DND-41 (cell line): ENCODE data around the gene ESM1.

Experiments
- EZH2 ChIP-seq: IDR thresholded peaks from 3 replicates; pipeline ENCODE4 v1.6.1; 2012; ENCODE audit warnings: borderline replicate concordance, low read depth, mild to moderate bottlenecking, moderate library complexity, low read length, inconsistent platforms; ENCODE audit not compliant: severe bottlenecking
- TF ChIP-seq, protein P1 (sequence below): IDR thresholded peaks from 2 replicates; pipeline ENCODE4 v1.5.1; 2012; ENCODE audit warnings: borderline replicate concordance, low read length, moderate library complexity, mild to moderate bottlenecking; ENCODE audit not compliant: poor library complexity, severe bottlenecking; ENCODE audit errors: extremely low read depth

DNA sequence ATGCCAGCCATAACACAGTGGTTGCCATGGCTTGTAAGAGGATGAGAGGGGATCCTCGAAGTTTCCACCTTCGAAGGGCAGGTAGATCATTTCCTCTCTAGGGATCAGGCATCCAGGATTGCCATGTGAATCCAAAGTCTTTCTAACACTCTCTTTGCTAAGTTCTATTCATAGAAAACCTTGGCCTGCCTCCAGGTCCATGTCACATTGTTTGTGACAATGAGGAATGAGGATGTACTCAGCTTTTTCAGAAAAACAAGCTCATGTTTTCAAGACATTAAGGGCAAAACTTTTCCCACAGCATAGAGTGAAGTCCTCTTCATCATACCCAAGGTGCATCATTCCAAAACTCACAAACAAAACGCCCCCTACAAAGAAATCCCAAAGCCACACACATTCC is 19.6 kb downstream of the ESM1 start:
- TF ChIP-seq, protein P1, sequence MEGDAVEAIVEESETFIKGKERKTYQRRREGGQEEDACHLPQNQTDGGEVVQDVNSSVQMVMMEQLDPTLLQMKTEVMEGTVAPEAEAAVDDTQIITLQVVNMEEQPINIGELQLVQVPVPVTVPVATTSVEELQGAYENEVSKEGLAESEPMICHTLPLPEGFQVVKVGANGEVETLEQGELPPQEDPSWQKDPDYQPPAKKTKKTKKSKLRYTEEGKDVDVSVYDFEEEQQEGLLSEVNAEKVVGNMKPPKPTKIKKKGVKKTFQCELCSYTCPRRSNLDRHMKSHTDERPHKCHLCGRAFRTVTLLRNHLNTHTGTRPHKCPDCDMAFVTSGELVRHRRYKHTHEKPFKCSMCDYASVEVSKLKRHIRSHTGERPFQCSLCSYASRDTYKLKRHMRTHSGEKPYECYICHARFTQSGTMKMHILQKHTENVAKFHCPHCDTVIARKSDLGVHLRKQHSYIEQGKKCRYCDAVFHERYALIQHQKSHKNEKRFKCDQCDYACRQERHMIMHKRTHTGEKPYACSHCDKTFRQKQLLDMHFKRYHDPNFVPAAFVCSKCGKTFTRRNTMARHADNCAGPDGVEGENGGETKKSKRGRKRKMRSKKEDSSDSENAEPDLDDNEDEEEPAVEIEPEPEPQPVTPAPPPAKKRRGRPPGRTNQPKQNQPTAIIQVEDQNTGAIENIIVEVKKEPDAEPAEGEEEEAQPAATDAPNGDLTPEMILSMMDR, result no peak
- no peak for TF ChIP-seq EZH2
